ENCODE measurements around the gene TRMT61A.

- no peak for TF ChIP-seq POLR2A (IDR thresholded peaks at IDR 0.05; ENCODE audit: low read depth, low read length)
- no peak for TF ChIP-seq POLR2AphosphoS5 (IDR thresholded peaks at IDR 0.05; ENCODE audit: low read depth, low read length)
- TF ChIP-seq TAF1 (IDR thresholded peaks at IDR 0.05; ENCODE audit: borderline replicate concordance, low read depth, low read length) = no peak
These were observed 33.1 kb upstream of the TRMT61A start for GRCh38 chr14:103495854-103496253.

All from GM12892 (cell line).